Activated CD8-positive, alpha-beta T cell treated with anti-CD3 and anti-CD28 coated beads for 36 hours (primary cell): ENCODE measurements around the gene PLEKHA1. TPM values are rescaled to one million over a fixed set of nuclear protein-coding genes. Genes with fewer than 3 reads are reported as not detected.

ENCODE experiments used
- ATAC-seq: fragments of 200-7000 bp; cut with Tn5 transposase; one replicate; pipeline ENCODE4 v1.10.0; 2021; ENCODE audit warnings: mild to moderate bottlenecking, moderate library complexity
- CTCF ChIA-PET: fragments of 350-600 bp; sonication (Branson Sonifier 250); formaldehyde crosslinking; loops from one replicate; lab custom pipeline; 2021; ENCODE audit warnings: antibody characterized with exemption; lab: Charles Lee
- POLR2A ChIA-PET: fragments of 350-600 bp; sonication (Branson Sonifier 250); formaldehyde crosslinking; loops from one replicate; lab custom pipeline; 2021; ENCODE audit warnings: antibody characterized with exemption; lab: Charles Lee
- DNase-seq: peaks from one replicate; pipeline ENCODE4 v3.0.0-alpha.2; 2020
- H3K27ac Mint-ChIP-seq: one replicate; pipeline ENCODE4 v1.8.0; 2021; ENCODE audit warnings: mild to moderate bottlenecking, mixed read lengths
- H3K27me3 Mint-ChIP-seq: one replicate; pipeline ENCODE4 v1.8.0; 2021; ENCODE audit warnings: mixed read lengths
- H3K36me3 Mint-ChIP-seq: one replicate; pipeline ENCODE4 v1.8.0; 2021; ENCODE audit warnings: low read depth, mixed read lengths
- H3K4me1 Mint-ChIP-seq: one replicate; pipeline ENCODE4 v1.8.0; 2021; ENCODE audit warnings: low read depth, mixed read lengths
- H3K4me3 Mint-ChIP-seq: one replicate; pipeline ENCODE4 v1.8.0; 2021; ENCODE audit warnings: mild to moderate bottlenecking, moderate library complexity, mixed read lengths
- H3K9me3 Mint-ChIP-seq: one replicate; pipeline ENCODE4 v1.8.0; 2021; ENCODE audit warnings: mixed read lengths
- intact Hi-C: fragments of 100-400 bp; cut with micrococcal nuclease; formaldehyde crosslinking; loops from one replicate; pipeline ENCODE4 v1.10.0; 2022
- total RNA-seq, 2 experiments: library from RNA; stranded (reverse); gene quantifications; one replicate each; pipeline ENCODE4 v1.2.3, GENCODE V29; 2021
- TF ChIP-seq, protein P1 (sequence below): fragments of 200-600 bp; IDR thresholded peaks from one replicate; pipeline ENCODE4 v1.8.0; 2022; ENCODE audit warnings: antibody characterized with exemption, mild to moderate bottlenecking

The PLEKHA1 gene
- total RNA-seq, 2 experiments from 2014 or later: 17.0 to 17.4 TPM

DNA sequence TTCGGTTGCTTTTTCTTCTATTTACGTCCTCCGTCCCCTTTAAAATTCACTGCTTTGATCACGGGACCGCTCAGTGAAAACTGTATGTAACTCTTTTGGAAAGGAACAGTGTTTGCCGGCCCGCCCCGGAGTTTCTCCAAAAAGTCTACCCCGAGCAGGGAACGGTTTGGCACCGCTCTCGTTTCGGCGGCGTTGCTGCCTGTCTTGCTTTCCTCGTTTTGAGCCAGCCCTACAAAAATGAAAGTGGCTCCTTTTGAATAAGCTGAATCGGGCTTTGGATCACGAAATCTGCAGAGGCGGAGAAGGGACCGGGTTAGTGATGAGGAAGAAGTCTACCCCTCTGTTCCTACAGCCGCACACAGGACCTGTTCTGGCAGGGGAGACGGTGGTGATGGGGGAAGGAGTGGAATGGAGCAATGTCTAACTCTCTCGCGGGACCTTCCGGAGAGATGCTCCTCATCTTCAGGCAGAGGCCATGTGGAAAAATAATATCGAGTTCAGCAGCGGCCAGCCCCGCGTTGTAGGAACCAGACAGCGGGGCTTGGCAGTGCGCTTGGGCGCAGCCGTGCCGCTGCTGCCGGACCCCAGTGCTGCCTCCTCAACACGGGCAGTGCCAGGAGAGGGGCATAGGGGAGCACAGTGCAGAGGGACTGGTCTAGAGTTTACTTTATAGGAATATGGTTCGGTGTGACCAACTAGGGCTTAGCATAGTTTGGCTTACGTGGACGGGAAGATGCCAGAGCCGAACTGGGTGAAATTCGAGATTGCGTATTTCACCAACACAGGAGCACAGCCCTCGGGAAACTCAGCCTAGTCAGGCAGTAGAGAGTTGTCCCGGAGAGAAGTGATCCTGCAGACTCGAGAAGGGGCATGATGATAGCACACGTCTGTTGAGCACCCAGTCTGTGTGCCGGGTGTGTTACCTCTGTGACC lies 88.3 kb downstream of the PLEKHA1 start:
- TF ChIP-seq, protein P1, sequence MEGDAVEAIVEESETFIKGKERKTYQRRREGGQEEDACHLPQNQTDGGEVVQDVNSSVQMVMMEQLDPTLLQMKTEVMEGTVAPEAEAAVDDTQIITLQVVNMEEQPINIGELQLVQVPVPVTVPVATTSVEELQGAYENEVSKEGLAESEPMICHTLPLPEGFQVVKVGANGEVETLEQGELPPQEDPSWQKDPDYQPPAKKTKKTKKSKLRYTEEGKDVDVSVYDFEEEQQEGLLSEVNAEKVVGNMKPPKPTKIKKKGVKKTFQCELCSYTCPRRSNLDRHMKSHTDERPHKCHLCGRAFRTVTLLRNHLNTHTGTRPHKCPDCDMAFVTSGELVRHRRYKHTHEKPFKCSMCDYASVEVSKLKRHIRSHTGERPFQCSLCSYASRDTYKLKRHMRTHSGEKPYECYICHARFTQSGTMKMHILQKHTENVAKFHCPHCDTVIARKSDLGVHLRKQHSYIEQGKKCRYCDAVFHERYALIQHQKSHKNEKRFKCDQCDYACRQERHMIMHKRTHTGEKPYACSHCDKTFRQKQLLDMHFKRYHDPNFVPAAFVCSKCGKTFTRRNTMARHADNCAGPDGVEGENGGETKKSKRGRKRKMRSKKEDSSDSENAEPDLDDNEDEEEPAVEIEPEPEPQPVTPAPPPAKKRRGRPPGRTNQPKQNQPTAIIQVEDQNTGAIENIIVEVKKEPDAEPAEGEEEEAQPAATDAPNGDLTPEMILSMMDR: no peak
- Mint-ChIP-seq H3K36me3 (no peaks in the 10 kb centered on the region), H3K27me3 (peaks cover 59% of the 10 kb centered on the region), H3K9me3 (no peaks in the 10 kb centered on the region), H3K27ac (no peak overlapping the region), H3K4me3 (peak overlapping the region; percentile 66), H3K4me1 (peaks cover 7% of the 10 kb centered on the region)
- ChIA-PET CTCF (no interaction called here), POLR2A (no interaction called here)
- no peak for ATAC-seq
- intact Hi-C loops: no loop called here
- no peak for DNase-seq

DNA sequence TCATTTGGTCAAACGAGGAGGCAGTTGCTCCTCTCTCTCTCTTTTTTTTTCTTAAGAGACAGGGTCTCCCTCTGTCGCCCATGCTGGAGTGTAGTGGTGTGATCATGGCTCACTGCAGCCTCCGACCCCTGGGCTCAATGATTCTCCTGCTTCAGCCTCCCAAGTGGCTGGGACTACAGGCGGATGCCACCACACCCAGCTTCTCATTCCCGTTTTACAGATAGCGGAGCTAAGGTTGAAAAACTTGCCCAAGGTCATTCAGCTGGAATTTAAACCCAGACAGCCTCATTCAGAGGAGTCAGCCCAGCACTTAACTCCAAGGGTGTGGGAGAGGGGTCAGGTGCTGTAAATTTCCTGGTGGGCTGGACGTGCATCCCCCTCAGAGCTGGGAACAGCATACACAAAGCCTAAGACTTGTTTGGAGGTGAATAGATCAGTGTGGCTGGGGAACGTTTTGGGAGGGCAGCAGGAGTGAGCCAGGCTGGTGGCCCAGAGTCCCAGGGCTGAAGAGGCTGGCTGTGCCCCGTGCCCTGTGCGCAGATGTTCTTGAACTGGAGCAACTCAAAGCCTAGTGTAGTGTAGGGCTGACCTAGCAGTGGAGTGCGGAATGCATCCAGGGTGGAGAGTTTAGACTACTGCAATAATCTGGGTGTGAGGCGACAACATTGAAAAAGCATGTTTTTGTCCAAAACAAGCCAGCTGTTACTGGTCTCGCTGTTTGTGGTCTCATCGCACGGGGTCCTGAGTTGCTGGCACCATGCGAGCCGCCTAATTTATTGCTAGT lies 89.2 kb downstream of the PLEKHA1 start:
- H3K36me3 Mint-ChIP-seq: no peaks in the 10 kb centered on the region
- TF ChIP-seq, protein P1: no peak
- H3K4me3 Mint-ChIP-seq: no peak overlapping the region
- POLR2A ChIA-PET: no interaction called here
- CTCF ChIA-PET: no interaction called here
- no peaks in the 10 kb centered on the region for H3K9me3 Mint-ChIP-seq
- H3K27ac Mint-ChIP-seq: no peak overlapping the region
- intact Hi-C loops: no loop called here
- peaks cover 56% of the 10 kb centered on the region for H3K27me3 Mint-ChIP-seq
- H3K4me1 Mint-ChIP-seq: peaks cover 7% of the 10 kb centered on the region
- ATAC-seq (no peak), DNase-seq (no peak)

DNA sequence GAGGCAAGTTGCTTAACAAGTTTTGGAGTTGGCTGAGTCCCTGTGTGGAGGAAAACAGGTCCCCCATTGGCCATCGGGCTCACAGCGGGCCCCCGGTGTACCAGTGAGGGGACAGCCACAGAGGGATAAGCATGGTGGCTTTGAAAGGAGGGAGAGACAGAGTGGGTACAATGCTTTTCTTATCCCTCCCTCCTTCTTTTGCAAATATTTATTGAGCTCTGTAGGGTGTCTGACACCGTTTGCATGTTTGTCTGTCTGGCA lies 89.7 kb downstream of the PLEKHA1 start:
- DNase-seq (no peak), ATAC-seq (no peak)
- Mint-ChIP-seq H3K27ac (no peak overlapping the region), H3K4me3 (no peak overlapping the region), H3K9me3 (no peaks in the 10 kb centered on the region), H3K4me1 (peaks cover 7% of the 10 kb centered on the region), H3K36me3 (no peaks in the 10 kb centered on the region), H3K27me3 (peaks cover 51% of the 10 kb centered on the region)
- intact Hi-C loops: no loop called here
- CTCF ChIA-PET: no interaction called here
- TF ChIP-seq, protein P1: no peak
- POLR2A ChIA-PET: no interaction called here

DNA sequence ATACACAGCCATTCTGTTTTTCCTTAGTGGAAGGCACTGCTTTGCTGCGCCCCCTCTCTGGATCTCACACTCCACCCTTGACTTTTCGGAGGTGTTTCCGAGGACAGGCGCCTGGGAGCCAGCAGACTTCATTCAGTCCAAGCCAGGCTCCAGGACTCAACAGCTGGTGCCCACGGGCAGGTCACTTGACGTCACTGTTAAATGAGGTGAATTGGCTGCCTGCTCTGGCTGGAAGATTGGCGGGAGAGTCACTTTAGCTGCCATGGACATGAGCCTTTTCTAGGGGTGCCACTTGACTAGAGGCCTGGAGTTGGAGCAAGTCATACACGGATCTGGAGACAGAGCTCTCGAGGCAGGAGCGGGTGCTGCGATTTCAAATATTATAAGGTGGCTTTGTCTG lies 90.1 kb downstream of the PLEKHA1 start:
- Mint-ChIP-seq H3K36me3 (no peaks in the 10 kb centered on the region), H3K9me3 (no peaks in the 10 kb centered on the region), H3K4me3 (no peak overlapping the region), H3K4me1 (peaks cover 7% of the 10 kb centered on the region), H3K27me3 (peaks cover 46% of the 10 kb centered on the region), H3K27ac (no peak overlapping the region)
- DNase-seq (no peak), ATAC-seq (no peak)
- TF ChIP-seq, protein P1: no peak
- CTCF ChIA-PET: no interaction called here
- POLR2A ChIA-PET: interaction anchor here (1.0 kb wide), 1 partner anchor 23 kb away, joined by 4 read pairs; no protein-coding TSS in a partner anchor
- intact Hi-C loops: no loop called here
